MM.1S (cell line): ENCODE measurements around the gene COG8.

Source experiments
- EZH2phosphoT487 ChIP-seq: fragments of 300-600 bp; sonication (generic); IDR thresholded peaks from 2 replicates; pipeline ENCODE4 v1.6.1; 2018; ENCODE audit warnings: antibody characterized with exemption, low read length
- TF ChIP-seq, protein P1 (sequence below): fragments of 300-600 bp; sonication (generic); IDR thresholded peaks from 2 replicates; pipeline ENCODE4 v1.5.1; 2016; ENCODE audit warnings: antibody characterized with exemption, low read length, mixed read lengths

DNA sequence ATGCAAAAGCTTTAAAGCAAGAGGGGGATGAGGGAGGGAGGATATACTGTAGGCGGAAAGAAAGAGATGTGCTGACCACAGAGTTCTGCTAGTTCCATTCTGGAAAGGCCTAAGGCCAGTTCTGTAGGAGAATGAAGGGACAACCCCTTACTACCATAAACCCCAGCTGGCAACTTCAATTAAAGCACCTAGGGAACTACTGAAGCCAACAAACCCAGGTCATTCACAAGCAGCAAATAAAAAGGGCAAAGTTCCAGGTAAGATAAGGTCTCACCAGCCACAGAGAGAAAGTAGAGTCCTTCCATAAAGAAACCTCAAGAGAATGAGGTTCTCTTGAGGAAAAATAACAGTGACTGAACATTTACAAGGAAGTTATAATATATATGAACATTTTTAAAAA is 33.7 kb upstream of the COG8 start:
- TF ChIP-seq, protein P1, sequence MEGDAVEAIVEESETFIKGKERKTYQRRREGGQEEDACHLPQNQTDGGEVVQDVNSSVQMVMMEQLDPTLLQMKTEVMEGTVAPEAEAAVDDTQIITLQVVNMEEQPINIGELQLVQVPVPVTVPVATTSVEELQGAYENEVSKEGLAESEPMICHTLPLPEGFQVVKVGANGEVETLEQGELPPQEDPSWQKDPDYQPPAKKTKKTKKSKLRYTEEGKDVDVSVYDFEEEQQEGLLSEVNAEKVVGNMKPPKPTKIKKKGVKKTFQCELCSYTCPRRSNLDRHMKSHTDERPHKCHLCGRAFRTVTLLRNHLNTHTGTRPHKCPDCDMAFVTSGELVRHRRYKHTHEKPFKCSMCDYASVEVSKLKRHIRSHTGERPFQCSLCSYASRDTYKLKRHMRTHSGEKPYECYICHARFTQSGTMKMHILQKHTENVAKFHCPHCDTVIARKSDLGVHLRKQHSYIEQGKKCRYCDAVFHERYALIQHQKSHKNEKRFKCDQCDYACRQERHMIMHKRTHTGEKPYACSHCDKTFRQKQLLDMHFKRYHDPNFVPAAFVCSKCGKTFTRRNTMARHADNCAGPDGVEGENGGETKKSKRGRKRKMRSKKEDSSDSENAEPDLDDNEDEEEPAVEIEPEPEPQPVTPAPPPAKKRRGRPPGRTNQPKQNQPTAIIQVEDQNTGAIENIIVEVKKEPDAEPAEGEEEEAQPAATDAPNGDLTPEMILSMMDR: no peak
- TF ChIP-seq EZH2phosphoT487: no peak
